Measurements from ENCODE around the gene OSBPL3. TPM values are rescaled to one million over a fixed set of nuclear protein-coding genes. Genes with fewer than 3 reads are reported as not detected.

The OSBPL3 gene
- total RNA-seq, 1 experiment from 2014 or later = 16.0 TPM

- no peak for TF ChIP-seq ERG (CRISPR knock-in tag; IDR thresholded peaks at IDR 0.05)
- no peak for TF ChIP-seq E2F1 (CRISPR knock-in tag; IDR thresholded peaks at IDR 0.05)
- no peak for TF ChIP-seq PRRX2 (CRISPR knock-in tag; IDR thresholded peaks at IDR 0.05)
Measured at GRCh38 chr7:24959735-24960485, 20.1 kb downstream of the OSBPL3 start (continued).

GRCh38 chr7:24958399-24958798 is 21.6 kb downstream of the OSBPL3 start:
- Mint-ChIP-seq H3K36me3 (no peaks in the 10 kb centered on the region), H3K4me1 (peaks cover 36% of the 10 kb centered on the region), H3K27me3 (ENCODE audit: low read depth) (no peaks in the 10 kb centered on the region), H3K4me3 (no peak overlapping the region), H3K27ac (no peak overlapping the region; the same call in 1 of the 2 replicates), H3K9me3 (peaks cover 6% of the 10 kb centered on the region; the same call in 1 of the 2 replicates)
- DNase-seq (ENCODE audit: low spot score) (no peak), ATAC-seq (no peak)
- no peak for TF ChIP-seq ARID4B (CRISPR knock-in tag; IDR thresholded peaks at IDR 0.05; ENCODE audit: borderline replicate concordance)
- TF ChIP-seq FOXP1 (CRISPR knock-in tag; IDR thresholded peaks at IDR 0.05; ENCODE audit: borderline replicate concordance) = no peak
- TF ChIP-seq TCF7 (CRISPR knock-in tag; IDR thresholded peaks at IDR 0.05; ENCODE audit: low read depth) = no peak
- no peak for TF ChIP-seq CREM (CRISPR knock-in tag; IDR thresholded peaks at IDR 0.05)
- TF ChIP-seq ZNF416 (CRISPR knock-in tag; IDR thresholded peaks at IDR 0.05) = no peak
- TF ChIP-seq ERG (CRISPR knock-in tag; IDR thresholded peaks at IDR 0.05) = no peak
- TF ChIP-seq JAZF1 (CRISPR knock-in tag; IDR thresholded peaks at IDR 0.05) = no peak
- TF ChIP-seq SOX15 (CRISPR knock-in tag; IDR thresholded peaks at IDR 0.05) = no peak
- no peak for TF ChIP-seq ETV6 (CRISPR knock-in tag; IDR thresholded peaks at IDR 0.05)
- TF ChIP-seq GTF2I (CRISPR knock-in tag; conservative IDR thresholded peaks at IDR 0.05) = no peak
- no peak for TF ChIP-seq NFYB (CRISPR knock-in tag; conservative IDR thresholded peaks at IDR 0.05; ENCODE audit: low read depth)
- no peak for TF ChIP-seq ZMAT4 (CRISPR knock-in tag; IDR thresholded peaks at IDR 0.05)
- no peak for TF ChIP-seq IRF1 (CRISPR knock-in tag; IDR thresholded peaks at IDR 0.05)
- no peak for TF ChIP-seq NR3C1 (CRISPR knock-in tag; conservative IDR thresholded peaks at IDR 0.05; ENCODE audit: low read depth)
- TF ChIP-seq CREB1 (CRISPR knock-in tag; IDR thresholded peaks at IDR 0.05) = no peak
- no peak for TF ChIP-seq HMGA2 (CRISPR knock-in tag; IDR thresholded peaks at IDR 0.05)
- ChIA-PET POLR2A (no interaction called here), CTCF (interaction anchor here (1.1 kb wide), 1 partner anchor 136 kb away, joined by 3 read pairs; no protein-coding TSS in a partner anchor)
